ENCODE results near the gene MSRB1. TPM values are rescaled to one million over a fixed set of nuclear protein-coding genes. Genes with fewer than 3 reads are reported as not detected.
A peak's percentile ranks its signal among the peaks of the same experiment; 100 is the strongest.

MSRB1 gene
- total and polyA plus RNA-seq, 9 of the 15 experiments (the other 6 are each of a cell fraction or from before 2014, with no cell fraction given): 5.4 to 33.7 (median 25.7) TPM

DNA sequence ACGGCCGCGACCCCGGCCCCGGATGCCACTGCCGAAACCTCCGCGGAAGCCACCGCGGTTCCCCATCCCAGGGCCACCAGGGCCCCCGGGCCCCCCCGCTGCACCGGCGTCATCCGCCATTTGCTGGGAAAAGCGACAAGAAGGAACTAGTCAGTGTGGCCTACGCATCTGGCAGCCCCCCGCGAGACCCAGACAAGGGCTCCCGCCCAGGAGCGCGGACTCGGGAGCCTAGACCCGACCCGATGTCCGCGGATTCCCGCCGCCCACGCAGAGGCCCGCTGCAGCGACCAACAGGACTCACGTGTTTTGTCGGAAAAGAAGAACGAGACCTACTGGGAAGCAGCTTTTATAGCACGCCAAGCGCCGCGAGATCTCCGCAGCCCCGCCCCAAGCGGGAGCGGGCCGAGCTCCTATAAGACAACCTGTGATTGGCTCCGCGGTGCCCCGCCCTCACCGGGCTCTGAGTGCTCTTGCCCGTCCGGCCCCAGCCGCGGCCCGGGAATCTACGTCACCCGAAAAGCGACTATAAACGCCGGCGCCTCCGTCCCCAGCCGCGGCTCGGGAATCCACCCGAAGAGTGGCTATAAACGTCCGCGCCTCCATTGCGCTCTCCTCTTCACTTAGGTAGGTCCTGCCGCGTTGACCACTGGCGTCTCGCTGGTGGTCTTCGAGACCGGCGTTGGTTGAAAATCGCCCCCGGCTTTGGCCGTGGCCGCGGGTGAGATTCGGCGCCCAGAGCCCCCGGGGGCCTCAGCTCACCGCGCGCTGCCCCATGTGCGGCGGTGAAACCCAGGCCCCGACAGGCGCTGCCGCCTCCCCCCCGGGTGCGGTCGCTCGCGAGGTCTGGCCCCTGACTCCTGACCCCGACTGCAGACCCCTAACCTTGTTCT lies 21.8 kb upstream of the MSRB1 start, which contains the start of gene RPS2 (continued):
- TF ChIP-seq TEAD1 (CRISPR knock-in tag; IDR thresholded peaks at IDR 0.05) (peak in 1 of 2 experiments; percentile 67; a peak in 1 of 4 replicates), CHD1 (IDR thresholded peaks at IDR 0.05; ENCODE audit: low read length) (no peak), ZFP36 (IDR thresholded peaks at IDR 0.05; ENCODE audit: low read depth, low read length, partially characterized antibody) (no peak), CEBPB (tag; IDR thresholded peaks at IDR 0.05) (no peak), MTA1 (IDR thresholded peaks at IDR 0.05; ENCODE audit: borderline replicate concordance) (peak; percentile 98), ZZZ3 (IDR thresholded peaks at IDR 0.05) (peak; percentile 98), SIRT6 (IDR thresholded peaks at IDR 0.05; ENCODE audit: low read depth, low read length) (no peak), RHOXF2B (CRISPR knock-in tag; conservative IDR thresholded peaks at IDR 0.05) (0 out of 2 replicates have a peak, but pooled peaks have one; percentile 33), GTF2F1 (IDR thresholded peaks at IDR 0.05; ENCODE audit: low read depth, low read length) (peak; percentile 97), XRCC3 (IDR thresholded peaks at IDR 0.05) (no peak), RBM25 (IDR thresholded peaks at IDR 0.05; ENCODE audit: low read depth, low read length, severe bottlenecking) (peak; percentile 93), RAD51 (IDR thresholded peaks at IDR 0.05; ENCODE audit: borderline replicate concordance, low read depth) (0 out of 2 replicates have a peak, but pooled peaks have one; percentile 23), ARID1B (IDR thresholded peaks at IDR 0.05) (peak; percentile 41; the same call in 1 of the 2 replicates)
- TF ChIP-seq, protein P1, sequence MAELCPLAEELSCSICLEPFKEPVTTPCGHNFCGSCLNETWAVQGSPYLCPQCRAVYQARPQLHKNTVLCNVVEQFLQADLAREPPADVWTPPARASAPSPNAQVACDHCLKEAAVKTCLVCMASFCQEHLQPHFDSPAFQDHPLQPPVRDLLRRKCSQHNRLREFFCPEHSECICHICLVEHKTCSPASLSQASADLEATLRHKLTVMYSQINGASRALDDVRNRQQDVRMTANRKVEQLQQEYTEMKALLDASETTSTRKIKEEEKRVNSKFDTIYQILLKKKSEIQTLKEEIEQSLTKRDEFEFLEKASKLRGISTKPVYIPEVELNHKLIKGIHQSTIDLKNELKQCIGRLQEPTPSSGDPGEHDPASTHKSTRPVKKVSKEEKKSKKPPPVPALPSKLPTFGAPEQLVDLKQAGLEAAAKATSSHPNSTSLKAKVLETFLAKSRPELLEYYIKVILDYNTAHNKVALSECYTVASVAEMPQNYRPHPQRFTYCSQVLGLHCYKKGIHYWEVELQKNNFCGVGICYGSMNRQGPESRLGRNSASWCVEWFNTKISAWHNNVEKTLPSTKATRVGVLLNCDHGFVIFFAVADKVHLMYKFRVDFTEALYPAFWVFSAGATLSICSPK (IDR thresholded peaks at IDR 0.05; ENCODE audit: borderline replicate concordance): no peak
- TF ChIP-seq, protein P2, sequence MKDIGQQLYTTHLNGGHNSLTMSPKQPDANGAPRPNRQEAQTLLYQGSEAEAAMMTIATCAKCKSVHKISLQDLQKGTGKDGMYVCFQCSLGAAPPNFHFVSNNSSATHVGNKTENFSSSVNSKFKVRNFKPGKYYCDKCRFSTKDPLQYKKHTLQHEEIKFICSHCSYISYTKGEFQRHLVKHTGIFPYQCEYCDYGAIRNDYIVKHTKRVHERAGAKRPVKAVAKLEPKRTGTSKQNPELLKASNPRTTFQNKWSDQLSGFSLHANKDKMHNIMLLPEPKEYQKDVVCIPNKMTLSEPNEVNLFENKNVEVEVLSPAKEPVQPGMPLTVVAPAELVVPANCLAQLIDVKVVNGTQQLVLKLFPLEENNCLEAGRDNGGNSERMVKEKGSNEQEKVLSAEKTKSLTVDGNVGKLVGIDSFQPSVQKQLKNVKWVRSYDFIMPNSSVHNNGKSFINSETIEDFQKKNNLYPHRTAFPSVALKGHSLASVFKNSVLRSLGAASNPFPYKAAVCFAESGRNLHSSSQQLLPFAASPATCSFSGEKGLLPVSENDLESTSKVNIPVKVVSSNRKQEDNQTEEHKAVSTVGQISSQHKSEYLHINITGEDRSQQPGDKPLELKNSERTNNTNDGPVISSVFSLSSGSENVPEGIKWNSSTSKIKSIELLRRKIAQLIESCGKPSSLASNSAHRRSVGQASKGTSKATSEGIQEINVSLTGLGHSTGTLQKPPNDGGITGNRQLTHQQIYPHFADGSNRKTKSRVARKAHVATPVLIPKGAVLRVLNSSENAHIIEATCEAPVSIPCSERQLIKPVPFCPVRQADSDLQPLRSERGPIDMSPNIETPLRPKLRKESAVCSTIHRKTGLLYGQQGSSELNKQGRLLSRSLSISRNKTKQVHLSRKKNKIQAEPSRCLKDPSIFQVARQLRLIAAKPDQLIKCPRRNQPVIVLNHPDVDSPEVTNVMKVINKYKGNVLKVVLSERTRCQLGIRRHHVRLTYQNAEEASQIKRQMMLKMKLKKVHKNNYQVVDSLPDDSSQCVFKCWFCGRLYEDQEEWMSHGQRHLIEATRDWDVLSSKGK (CRISPR knock-in tag; IDR thresholded peaks at IDR 0.05): no peak
- TF ChIP-seq, protein P3, sequence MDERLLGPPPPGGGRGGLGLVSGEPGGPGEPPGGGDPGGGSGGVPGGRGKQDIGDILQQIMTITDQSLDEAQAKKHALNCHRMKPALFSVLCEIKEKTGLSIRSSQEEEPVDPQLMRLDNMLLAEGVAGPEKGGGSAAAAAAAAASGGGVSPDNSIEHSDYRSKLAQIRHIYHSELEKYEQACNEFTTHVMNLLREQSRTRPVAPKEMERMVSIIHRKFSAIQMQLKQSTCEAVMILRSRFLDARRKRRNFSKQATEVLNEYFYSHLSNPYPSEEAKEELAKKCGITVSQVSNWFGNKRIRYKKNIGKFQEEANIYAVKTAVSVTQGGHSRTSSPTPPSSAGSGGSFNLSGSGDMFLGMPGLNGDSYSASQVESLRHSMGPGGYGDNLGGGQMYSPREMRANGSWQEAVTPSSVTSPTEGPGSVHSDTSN (CRISPR knock-in tag; IDR thresholded peaks at IDR 0.05; ENCODE audit: low read depth): no peak
- TF ChIP-seq, protein P3 (tag; conservative IDR thresholded peaks at IDR 0.05; ENCODE audit: low read depth): no peak
- TF ChIP-seq, protein P4, sequence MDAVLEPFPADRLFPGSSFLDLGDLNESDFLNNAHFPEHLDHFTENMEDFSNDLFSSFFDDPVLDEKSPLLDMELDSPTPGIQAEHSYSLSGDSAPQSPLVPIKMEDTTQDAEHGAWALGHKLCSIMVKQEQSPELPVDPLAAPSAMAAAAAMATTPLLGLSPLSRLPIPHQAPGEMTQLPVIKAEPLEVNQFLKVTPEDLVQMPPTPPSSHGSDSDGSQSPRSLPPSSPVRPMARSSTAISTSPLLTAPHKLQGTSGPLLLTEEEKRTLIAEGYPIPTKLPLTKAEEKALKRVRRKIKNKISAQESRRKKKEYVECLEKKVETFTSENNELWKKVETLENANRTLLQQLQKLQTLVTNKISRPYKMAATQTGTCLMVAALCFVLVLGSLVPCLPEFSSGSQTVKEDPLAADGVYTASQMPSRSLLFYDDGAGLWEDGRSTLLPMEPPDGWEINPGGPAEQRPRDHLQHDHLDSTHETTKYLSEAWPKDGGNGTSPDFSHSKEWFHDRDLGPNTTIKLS (IDR thresholded peaks at IDR 0.05; ENCODE audit: borderline replicate concordance, low read depth): peak; percentile 80
